Chondrocyte (in vitro differentiated cells): ENCODE results near the gene GNB5. TPM values are rescaled to one million over a fixed set of nuclear protein-coding genes. Genes with fewer than 3 reads are reported as not detected.
A peak's percentile ranks its signal among the peaks of the same experiment; 100 is the strongest.

Experiments used
- DNase-seq: peaks from one replicate; pipeline ENCODE4 v3.0.0; 2021; ENCODE audit warnings: mixed read lengths, low spot score
- H3K27ac Mint-ChIP-seq: one replicate; pipeline ENCODE4 v1.8.0; 2021; ENCODE audit warnings: mild to moderate bottlenecking, moderate library complexity, mixed read lengths; ENCODE audit not compliant: unreplicated experiment
- H3K27me3 Mint-ChIP-seq: 2 replicates; pipeline ENCODE4 v1.8.0; 2021; ENCODE audit warnings: low read depth, mixed read lengths
- H3K36me3 Mint-ChIP-seq: 2 replicates; pipeline ENCODE4 v1.8.0; 2021; ENCODE audit warnings: low read depth, mixed read lengths
- H3K4me1 Mint-ChIP-seq: 2 replicates; pipeline ENCODE4 v1.8.0; 2021; ENCODE audit warnings: low read depth, mild to moderate bottlenecking, mixed read lengths
- H3K4me3 Mint-ChIP-seq: one replicate; pipeline ENCODE4 v1.8.0; 2021; ENCODE audit warnings: mild to moderate bottlenecking, moderate library complexity, mixed read lengths; ENCODE audit not compliant: unreplicated experiment
- H3K9me3 Mint-ChIP-seq: 2 replicates; pipeline ENCODE4 v1.8.0; 2021; ENCODE audit warnings: low read depth, mixed read lengths
- CTCF ChIP-seq: fragments of 200-600 bp; sonication (generic); IDR thresholded peaks from 2 replicates; pipeline ENCODE4 v1.5.0; 2021; ENCODE audit warnings: antibody characterized with exemption, mild to moderate bottlenecking, moderate library complexity
- total RNA-seq: library from RNA; stranded (reverse); gene quantifications from 3 replicates; pipeline ENCODE4 v1.2.1, GENCODE V29; 2021

The GNB5 gene
- total RNA-seq, 1 donor from 2014 or later, result 25.7 TPM

GRCh38 chr15:52150043-52150825, 41.0 kb downstream of the GNB5 start:
- no peak overlapping the region for H3K27ac Mint-ChIP-seq
- no peak for DNase-seq
- H3K9me3 Mint-ChIP-seq, result no peaks in the 10 kb centered on the region
- no peak for TF ChIP-seq CTCF
- H3K4me1 Mint-ChIP-seq, result peaks cover under 1% of the 10 kb centered on the region
- no peak overlapping the region for H3K4me3 Mint-ChIP-seq
- H3K36me3 Mint-ChIP-seq, result peaks cover 13% of the 10 kb centered on the region
- H3K27me3 Mint-ChIP-seq, result no peaks in the 10 kb centered on the region

GRCh38 chr15:52148403-52148802, 42.8 kb downstream of the GNB5 start:
- Mint-ChIP-seq H3K9me3 (no peaks in the 10 kb centered on the region), H3K36me3 (peaks cover 16% of the 10 kb centered on the region), H3K27me3 (no peaks in the 10 kb centered on the region), H3K27ac (no peak overlapping the region), H3K4me1 (peaks cover 16% of the 10 kb centered on the region), H3K4me3 (no peak overlapping the region)
- no peak for TF ChIP-seq CTCF
- DNase-seq, result no peak

- Mint-ChIP-seq H3K36me3 (peaks cover 12% of the 10 kb centered on the region), H3K9me3 (no peaks in the 10 kb centered on the region), H3K27me3 (no peaks in the 10 kb centered on the region), H3K4me1 (peaks cover 19% of the 10 kb centered on the region), H3K4me3 (no peak overlapping the region), H3K27ac (no peak overlapping the region)
- no peak for TF ChIP-seq CTCF
- DNase-seq, result no peak
Measured at GRCh38 chr15:52146776-52147175, 44.4 kb downstream of the GNB5 start.

- no peaks in the 10 kb centered on the region for H3K9me3 Mint-ChIP-seq
- no peaks in the 10 kb centered on the region for H3K27me3 Mint-ChIP-seq
- H3K36me3 Mint-ChIP-seq, result peaks cover 12% of the 10 kb centered on the region
- H3K4me3 Mint-ChIP-seq, result no peak overlapping the region
- peaks cover 19% of the 10 kb centered on the region for H3K4me1 Mint-ChIP-seq
- DNase-seq, result no peak
- no peak overlapping the region for H3K27ac Mint-ChIP-seq
- TF ChIP-seq CTCF, result no peak
Measured at GRCh38 chr15:52146261-52146660, 44.9 kb downstream of the GNB5 start.

GRCh38 chr15:52144656-52145178, 46.5 kb downstream of the GNB5 start:
- no peak for TF ChIP-seq CTCF
- Mint-ChIP-seq H3K4me3 (no peak overlapping the region), H3K27ac (peak overlapping the region; percentile 74), H3K9me3 (no peaks in the 10 kb centered on the region), H3K4me1 (peaks cover 22% of the 10 kb centered on the region), H3K27me3 (no peaks in the 10 kb centered on the region), H3K36me3 (peaks cover 14% of the 10 kb centered on the region)
- DNase-seq, result no peak
